NB4 (cell line): ENCODE measurements around the gene THADA.

ENCODE experiments used
- CTCF ChIP-seq: IDR thresholded peaks from one replicate; pipeline ENCODE4 v1.5.1; 2012; ENCODE audit warnings: low read depth, low read length
- MAX ChIP-seq: IDR thresholded peaks from 2 replicates; pipeline ENCODE4 v1.6.1; 2011; ENCODE audit warnings: low read depth, low read length
- MYC ChIP-seq: IDR thresholded peaks from 2 replicates; pipeline ENCODE4 v1.6.1; 2011; ENCODE audit warnings: low read depth, low read length
- POLR2A ChIP-seq: IDR thresholded peaks from 2 replicates; pipeline ENCODE4 v1.6.1; 2011; ENCODE audit warnings: mild to moderate bottlenecking; ENCODE audit not compliant: insufficient read length; ENCODE audit errors: extremely low read depth

GRCh38 chr2:43384143-43384542 is 211.7 kb downstream of the THADA start:
- TF ChIP-seq CTCF (no peak), POLR2A (no peak), MAX (no peak), MYC (no peak)
